Left ventricle myocardium inferior (tissue), 1 donor: ENCODE measurements around the gene LIPC. TPM values are rescaled to one million over a fixed set of nuclear protein-coding genes. Genes with fewer than 3 reads are reported as not detected.

Source experiments
- DNase-seq: peaks from one replicate; pipeline ENCODE4 v3.0.0-alpha.2; 2020
- H3K27ac ChIP-seq: fragments of 200-600 bp; replicated peaks from 2 replicates; pipeline ENCODE4 v1.8.0; 2021
- H3K27me3 ChIP-seq: fragments of 200-600 bp; 2 replicates; pipeline ENCODE4 v1.8.0; 2021; ENCODE audit warnings: low read depth
- H3K36me3 ChIP-seq: fragments of 200-600 bp; 2 replicates; pipeline ENCODE4 v1.8.0; 2021
- H3K4me1 ChIP-seq: fragments of 200-600 bp; 2 replicates; pipeline ENCODE4 v1.8.0; 2021
- H3K4me3 ChIP-seq: fragments of 200-600 bp; 2 replicates; pipeline ENCODE4 v1.8.0; 2021; ENCODE audit warnings: mild to moderate bottlenecking, moderate library complexity
- H3K9me3 ChIP-seq: fragments of 200-600 bp; replicated peaks from 2 replicates; pipeline ENCODE4 v1.8.0; 2021
- CTCF ChIP-seq: fragments of 200-600 bp; IDR thresholded peaks from 2 replicates; pipeline ENCODE4 v1.8.0; 2021; ENCODE audit warnings: antibody characterized with exemption, mild to moderate bottlenecking, borderline replicate concordance
- intact Hi-C: fragments of 100-400 bp; cut with micrococcal nuclease; formaldehyde crosslinking; loops from one replicate; pipeline ENCODE4 v1.11.0; 2022
- total RNA-seq: library from RNA; stranded (reverse); fragmentation: NEBNext Ultra II Directional; extraction: Animal tissue kit (Norgen Biotek cat#: 25700); gene quantifications from one replicate; pipeline ENCODE4 v1.2.1, GENCODE V29; 2021
- donor health status: DM: no; HTN: yes; CAD: no; lungs with severe emphysema.

LIPC gene
- total RNA-seq, 1 donor from 2014 or later: 1.5 TPM

- no peaks in the 10 kb centered on the region for H3K9me3 ChIP-seq
- H3K27me3 ChIP-seq: no peaks in the 10 kb centered on the region
- no peak overlapping the region for H3K27ac ChIP-seq
- no peak for TF ChIP-seq CTCF
- H3K4me1 ChIP-seq: no peaks in the 10 kb centered on the region
- no peak for DNase-seq
- intact Hi-C loops: no loop called here
- no peak overlapping the region for H3K4me3 ChIP-seq
- H3K36me3 ChIP-seq: no peaks in the 10 kb centered on the region
Measured at GRCh38 chr15:58405865-58406264, 25.9 kb upstream of the LIPC start.

- Histone ChIP-seq H3K9me3 (no peaks in the 10 kb centered on the region), H3K4me3 (no peak overlapping the region), H3K27me3 (no peaks in the 10 kb centered on the region), H3K27ac (no peak overlapping the region), H3K36me3 (no peaks in the 10 kb centered on the region), H3K4me1 (no peaks in the 10 kb centered on the region)
- intact Hi-C loops: no loop called here
- no peak for TF ChIP-seq CTCF
- DNase-seq: no peak
Measured at GRCh38 chr15:58406811-58407210, 25.0 kb upstream of the LIPC start.

DNA sequence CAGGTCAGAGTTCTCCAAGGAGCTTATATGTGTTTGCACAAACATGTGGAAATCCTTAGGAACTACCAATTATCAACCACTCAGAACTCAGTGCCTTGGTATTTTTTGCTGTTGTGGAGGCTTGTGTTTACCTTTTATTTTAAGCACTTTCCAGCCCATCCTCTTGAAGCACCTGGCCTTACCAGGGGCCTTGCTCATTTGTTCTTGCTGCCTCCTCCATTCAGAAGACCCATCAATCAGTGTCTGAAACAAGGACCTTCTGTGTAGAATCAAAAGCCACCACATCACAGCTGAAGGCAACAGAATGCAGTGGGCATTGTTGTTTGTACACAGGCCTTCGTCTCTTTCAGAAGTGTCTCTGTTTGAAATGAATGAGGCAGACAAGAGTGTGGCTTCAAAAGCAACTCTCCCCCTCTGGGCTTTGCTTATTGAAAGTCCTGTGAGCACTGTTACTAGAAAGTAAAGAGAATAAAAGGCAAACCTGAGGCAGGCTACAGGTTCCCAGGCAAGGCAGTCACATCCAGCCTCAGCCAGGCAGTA is 24.5 kb upstream of the LIPC start:
- no peaks in the 10 kb centered on the region for H3K9me3 ChIP-seq
- H3K36me3 ChIP-seq: no peaks in the 10 kb centered on the region
- H3K27me3 ChIP-seq: no peaks in the 10 kb centered on the region
- H3K27ac ChIP-seq: no peak overlapping the region
- no peak for TF ChIP-seq CTCF
- intact Hi-C loops: no loop called here
- no peak overlapping the region for H3K4me3 ChIP-seq
- no peaks in the 10 kb centered on the region for H3K4me1 ChIP-seq
- DNase-seq: no peak

DNA sequence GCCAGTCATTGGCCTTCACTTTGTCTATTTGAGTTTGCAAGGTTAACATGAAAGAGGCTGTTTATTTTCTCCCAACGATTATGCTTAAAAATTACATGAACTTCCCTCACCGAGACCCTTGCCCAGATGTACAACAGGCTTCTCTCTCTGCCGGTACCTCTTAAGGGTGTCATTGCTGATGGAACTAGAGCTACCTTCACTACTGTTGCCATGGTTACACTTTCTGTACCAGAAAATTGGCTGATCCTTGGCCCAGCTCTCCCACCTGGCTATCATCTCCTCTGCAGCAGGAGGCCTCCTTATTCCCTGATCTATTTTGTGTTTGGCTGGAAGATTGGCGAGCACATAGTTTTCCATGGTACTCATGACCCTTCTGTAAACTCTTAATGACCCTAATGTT is 24.0 kb upstream of the LIPC start:
- no peaks in the 10 kb centered on the region for H3K27me3 ChIP-seq
- H3K4me3 ChIP-seq: no peak overlapping the region
- no peak overlapping the region for H3K27ac ChIP-seq
- no peak for DNase-seq
- no peak for TF ChIP-seq CTCF
- intact Hi-C loops: no loop called here
- H3K4me1 ChIP-seq: no peaks in the 10 kb centered on the region
- no peaks in the 10 kb centered on the region for H3K36me3 ChIP-seq
- no peaks in the 10 kb centered on the region for H3K9me3 ChIP-seq

GRCh38 chr15:58409861-58410260 is 21.9 kb upstream of the LIPC start:
- H3K4me1 ChIP-seq: no peaks in the 10 kb centered on the region
- H3K4me3 ChIP-seq: peak overlapping the region; percentile 43
- H3K27me3 ChIP-seq: no peaks in the 10 kb centered on the region

More at GRCh38 chr15:58409861-58410260, 21.9 kb upstream of the LIPC start:
- TF ChIP-seq CTCF: no peak
- H3K9me3 ChIP-seq: no peaks in the 10 kb centered on the region
- no peak overlapping the region for H3K27ac ChIP-seq
- no peaks in the 10 kb centered on the region for H3K36me3 ChIP-seq
- no peak for DNase-seq
- intact Hi-C loops: no loop called here
